Liver (tissue), 3 donors: ENCODE results near the gene UCP2.

Experiments used
- ATF3 ChIP-seq: IDR thresholded peaks from 2 replicates; pipeline ENCODE4 v1.6.1; 2016; ENCODE audit warnings: antibody characterized with exemption
- CTCF ChIP-seq: fragments of 150-350 bp; IDR thresholded peaks from 2 replicates; pipeline ENCODE4 v1.5.1; 2017; ENCODE audit warnings: improper control_type of control experiment, low read depth, low read length; ENCODE audit not compliant: missing input control
- GABPA ChIP-seq, 2 donors: IDR thresholded peaks in 1 of 2; conservative IDR thresholded peaks in 1 of 2; 2 replicates each; pipeline ENCODE4 v1.6.1; 2016; ENCODE audit warnings: antibody characterized with exemption in 2 of 2, mild to moderate bottlenecking in 1 of 2, moderate library complexity in 1 of 2
- HNF4G ChIP-seq: IDR thresholded peaks from 2 replicates; pipeline ENCODE4 v1.6.1; 2016; ENCODE audit warnings: antibody characterized with exemption
- MAX ChIP-seq: IDR thresholded peaks from 2 replicates; pipeline ENCODE4 v1.6.1; 2016; ENCODE audit warnings: antibody characterized with exemption
- RAD21 ChIP-seq, 2 donors: IDR thresholded peaks; 2 replicates each; pipeline ENCODE4 v1.6.1; 2016; ENCODE audit warnings: antibody characterized with exemption in 2 of 2, mild to moderate bottlenecking in 2 of 2
- REST ChIP-seq: IDR thresholded peaks from 2 replicates; pipeline ENCODE4 v1.6.1; 2016; ENCODE audit warnings: antibody characterized with exemption, mild to moderate bottlenecking
- RXRA ChIP-seq, 2 donors: IDR thresholded peaks; 2 replicates each; pipeline ENCODE4 v1.6.1; 2017 to 2018; ENCODE audit warnings: antibody characterized with exemption in 2 of 2, mild to moderate bottlenecking in 1 of 2
- TAF1 ChIP-seq: conservative IDR thresholded peaks from 2 replicates; pipeline ENCODE4 v1.6.1; 2016; ENCODE audit warnings: antibody characterized with exemption, mild to moderate bottlenecking
- YY1 ChIP-seq: IDR thresholded peaks from 2 replicates; pipeline ENCODE4 v1.6.1; 2016; ENCODE audit warnings: antibody characterized with exemption, mild to moderate bottlenecking
- ZBTB33 ChIP-seq: IDR thresholded peaks from 2 replicates; pipeline ENCODE4 v1.6.1; 2016; ENCODE audit warnings: antibody characterized with exemption
- donor health status: healthy.
- donor health status: healthy.

- TF ChIP-seq CTCF (no peak), ZBTB33 (no peak), RXRA (IDR thresholded peaks at IDR 0.05) (no peak), GABPA (IDR thresholded peaks at IDR 0.05 in 1 of 2, conservative IDR thresholded peaks at IDR 0.05 in 1 of 2) (no peak), RAD21 (IDR thresholded peaks at IDR 0.05) (no peak), MAX (no peak), HNF4G (no peak), REST (no peak), YY1 (no peak), TAF1 (no peak), ATF3 (no peak)
Measured at GRCh38 chr11:73939096-73939495, 43.5 kb downstream of the UCP2 start.
